ENCODE measurements around the gene CDC14B. TPM values are rescaled to one million over a fixed set of nuclear protein-coding genes. Genes with fewer than 3 reads are reported as not detected.

CDC14B gene
- polyA plus RNA-seq, 1 donor from 2014 or later: 7.0 TPM

DNA sequence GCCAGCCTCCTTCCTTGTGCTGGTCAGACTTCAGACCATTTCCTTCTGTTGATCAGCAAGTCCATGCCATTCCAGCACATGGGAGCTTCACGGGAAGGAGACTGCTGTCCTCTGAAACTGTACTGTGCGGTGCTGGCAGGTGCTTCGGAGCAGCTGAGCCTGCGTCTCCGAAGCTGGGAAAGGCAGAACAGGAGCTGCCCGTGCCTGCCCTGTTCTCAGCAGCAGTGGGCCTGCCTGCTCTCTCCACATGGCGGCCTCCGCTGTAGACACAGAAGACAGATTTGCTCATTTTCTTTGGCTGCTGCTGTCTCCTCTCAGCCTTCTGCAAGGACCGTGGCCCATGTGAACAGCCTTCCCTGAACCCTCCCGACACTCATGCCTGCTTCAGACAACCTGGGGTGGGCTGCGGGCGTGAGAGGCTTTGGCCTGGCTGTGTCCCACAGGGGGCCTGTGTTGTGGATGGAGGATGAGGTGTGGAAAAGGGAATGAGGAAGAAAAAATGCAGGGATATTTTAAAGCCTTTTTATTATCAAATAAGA, 126.6 kb downstream of the CDC14B start:
- Histone ChIP-seq H3F3A (ENCODE audit: insufficient read depth, low read length, poor library complexity, severe bottlenecking) (no peaks in the 10 kb centered on the region), H4K20me1 (ENCODE audit: insufficient read depth) (no peaks in the 10 kb centered on the region), H3K9ac (ENCODE audit: low read length) (no peak overlapping the region), H3K27ac (ENCODE audit: low read length) (no peak overlapping the region), H3K27me3 (ENCODE audit: insufficient read depth, low read depth, low read length) (no peaks in the 10 kb centered on the region), H3K79me2 (replicated peaks; ENCODE audit: insufficient read depth, low read length) (no peaks in the 10 kb centered on the region), H2AFZ (ENCODE audit: low read depth, low read length) (no peak overlapping the region), H3K9me3 (ENCODE audit: low read length) (no peaks in the 10 kb centered on the region), H3K4me2 (ENCODE audit: low read length) (no peak overlapping the region), H3K9me2 (ENCODE audit: insufficient read depth, low read length) (no peaks in the 10 kb centered on the region), H3K36me3 (ENCODE audit: insufficient read depth, low read length) (peaks cover 5% of the 10 kb centered on the region), H3K4me3 (ENCODE audit: low read length) (no peak overlapping the region)
- TF ChIP-seq TAF1 (IDR thresholded peaks at IDR 0.05; ENCODE audit: low read depth) (no peak), RAD21 (conservative IDR thresholded peaks at IDR 0.05) (no peak), EP300 (conservative IDR thresholded peaks at IDR 0.05; ENCODE audit: poor library complexity, severe bottlenecking) (no peak), POLR2AphosphoS5 (IDR thresholded peaks at IDR 0.05) (no peak)
- TF ChIP-seq, protein P1, sequence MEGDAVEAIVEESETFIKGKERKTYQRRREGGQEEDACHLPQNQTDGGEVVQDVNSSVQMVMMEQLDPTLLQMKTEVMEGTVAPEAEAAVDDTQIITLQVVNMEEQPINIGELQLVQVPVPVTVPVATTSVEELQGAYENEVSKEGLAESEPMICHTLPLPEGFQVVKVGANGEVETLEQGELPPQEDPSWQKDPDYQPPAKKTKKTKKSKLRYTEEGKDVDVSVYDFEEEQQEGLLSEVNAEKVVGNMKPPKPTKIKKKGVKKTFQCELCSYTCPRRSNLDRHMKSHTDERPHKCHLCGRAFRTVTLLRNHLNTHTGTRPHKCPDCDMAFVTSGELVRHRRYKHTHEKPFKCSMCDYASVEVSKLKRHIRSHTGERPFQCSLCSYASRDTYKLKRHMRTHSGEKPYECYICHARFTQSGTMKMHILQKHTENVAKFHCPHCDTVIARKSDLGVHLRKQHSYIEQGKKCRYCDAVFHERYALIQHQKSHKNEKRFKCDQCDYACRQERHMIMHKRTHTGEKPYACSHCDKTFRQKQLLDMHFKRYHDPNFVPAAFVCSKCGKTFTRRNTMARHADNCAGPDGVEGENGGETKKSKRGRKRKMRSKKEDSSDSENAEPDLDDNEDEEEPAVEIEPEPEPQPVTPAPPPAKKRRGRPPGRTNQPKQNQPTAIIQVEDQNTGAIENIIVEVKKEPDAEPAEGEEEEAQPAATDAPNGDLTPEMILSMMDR (IDR thresholded peaks at IDR 0.05; ENCODE audit: poor library complexity, severe bottlenecking): no peak

DNA sequence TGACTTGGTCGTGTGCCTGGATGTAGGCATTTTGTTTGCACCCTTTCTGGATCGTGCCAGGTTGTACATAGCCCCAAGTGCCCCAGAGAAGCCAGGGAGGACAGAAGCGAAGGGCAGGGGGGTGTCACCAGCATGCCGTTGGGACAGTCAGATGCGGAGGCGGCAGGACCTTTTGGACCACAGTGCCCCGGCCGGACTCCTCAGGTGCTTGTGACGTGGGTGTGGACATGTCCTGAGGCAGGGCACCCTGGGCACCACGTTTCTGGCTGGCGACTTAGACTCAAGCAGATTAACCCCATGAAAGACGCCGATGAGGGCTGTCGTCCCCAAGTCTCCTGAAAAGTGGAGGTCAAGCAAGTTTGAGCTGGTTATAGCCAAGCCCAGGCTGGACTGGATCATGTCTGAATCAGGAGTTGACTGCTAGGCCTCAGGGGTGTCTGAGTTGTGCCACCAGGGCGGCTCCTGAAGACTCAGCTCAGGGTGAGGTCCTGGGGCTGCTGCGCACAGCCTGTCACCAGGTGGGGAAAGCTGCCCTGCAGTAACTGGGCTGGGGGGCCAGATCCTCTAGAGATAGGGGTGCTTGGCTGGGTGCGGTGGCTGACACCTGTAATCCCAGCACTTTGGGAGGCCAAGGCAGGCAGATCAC, 127.6 kb downstream of the CDC14B start:
- TF ChIP-seq TAF1 (IDR thresholded peaks at IDR 0.05; ENCODE audit: low read depth) (no peak), EP300 (conservative IDR thresholded peaks at IDR 0.05; ENCODE audit: poor library complexity, severe bottlenecking) (no peak), POLR2AphosphoS5 (IDR thresholded peaks at IDR 0.05) (no peak), RAD21 (conservative IDR thresholded peaks at IDR 0.05) (no peak), MXI1 (conservative IDR thresholded peaks at IDR 0.05; ENCODE audit: poor library complexity, severe bottlenecking) (no peak), SMC3 (conservative IDR thresholded peaks at IDR 0.05; ENCODE audit: poor library complexity) (no peak), EZH2 (IDR thresholded peaks at IDR 0.05; ENCODE audit: borderline replicate concordance, insufficient read depth, low read length, poor library complexity, severe bottlenecking) (no peak)
- TF ChIP-seq, protein P1 (IDR thresholded peaks at IDR 0.05; ENCODE audit: poor library complexity, severe bottlenecking): no peak
- TF ChIP-seq, protein P2, sequence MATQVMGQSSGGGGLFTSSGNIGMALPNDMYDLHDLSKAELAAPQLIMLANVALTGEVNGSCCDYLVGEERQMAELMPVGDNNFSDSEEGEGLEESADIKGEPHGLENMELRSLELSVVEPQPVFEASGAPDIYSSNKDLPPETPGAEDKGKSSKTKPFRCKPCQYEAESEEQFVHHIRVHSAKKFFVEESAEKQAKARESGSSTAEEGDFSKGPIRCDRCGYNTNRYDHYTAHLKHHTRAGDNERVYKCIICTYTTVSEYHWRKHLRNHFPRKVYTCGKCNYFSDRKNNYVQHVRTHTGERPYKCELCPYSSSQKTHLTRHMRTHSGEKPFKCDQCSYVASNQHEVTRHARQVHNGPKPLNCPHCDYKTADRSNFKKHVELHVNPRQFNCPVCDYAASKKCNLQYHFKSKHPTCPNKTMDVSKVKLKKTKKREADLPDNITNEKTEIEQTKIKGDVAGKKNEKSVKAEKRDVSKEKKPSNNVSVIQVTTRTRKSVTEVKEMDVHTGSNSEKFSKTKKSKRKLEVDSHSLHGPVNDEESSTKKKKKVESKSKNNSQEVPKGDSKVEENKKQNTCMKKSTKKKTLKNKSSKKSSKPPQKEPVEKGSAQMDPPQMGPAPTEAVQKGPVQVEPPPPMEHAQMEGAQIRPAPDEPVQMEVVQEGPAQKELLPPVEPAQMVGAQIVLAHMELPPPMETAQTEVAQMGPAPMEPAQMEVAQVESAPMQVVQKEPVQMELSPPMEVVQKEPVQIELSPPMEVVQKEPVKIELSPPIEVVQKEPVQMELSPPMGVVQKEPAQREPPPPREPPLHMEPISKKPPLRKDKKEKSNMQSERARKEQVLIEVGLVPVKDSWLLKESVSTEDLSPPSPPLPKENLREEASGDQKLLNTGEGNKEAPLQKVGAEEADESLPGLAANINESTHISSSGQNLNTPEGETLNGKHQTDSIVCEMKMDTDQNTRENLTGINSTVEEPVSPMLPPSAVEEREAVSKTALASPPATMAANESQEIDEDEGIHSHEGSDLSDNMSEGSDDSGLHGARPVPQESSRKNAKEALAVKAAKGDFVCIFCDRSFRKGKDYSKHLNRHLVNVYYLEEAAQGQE (IDR thresholded peaks at IDR 0.05; ENCODE audit: borderline replicate concordance): no peak
- Histone ChIP-seq H3F3A (ENCODE audit: insufficient read depth, low read length, poor library complexity, severe bottlenecking) (no peaks in the 10 kb centered on the region), H3K4me2 (ENCODE audit: low read length) (no peak overlapping the region), H3K4me3 (ENCODE audit: low read length) (no peak overlapping the region), H3K9me3 (ENCODE audit: low read length) (no peaks in the 10 kb centered on the region), H2AFZ (ENCODE audit: low read depth, low read length) (no peak overlapping the region), H3K9me2 (ENCODE audit: insufficient read depth, low read length) (no peaks in the 10 kb centered on the region), H3K36me3 (ENCODE audit: insufficient read depth, low read length) (peaks cover 5% of the 10 kb centered on the region), H3K9ac (ENCODE audit: low read length) (no peak overlapping the region), H3K79me2 (replicated peaks; ENCODE audit: insufficient read depth, low read length) (no peaks in the 10 kb centered on the region), H4K20me1 (ENCODE audit: insufficient read depth) (no peaks in the 10 kb centered on the region), H3K27me3 (ENCODE audit: insufficient read depth, low read depth, low read length) (no peaks in the 10 kb centered on the region), H3K27ac (ENCODE audit: low read length) (no peak overlapping the region)

All from neural cell (in vitro differentiated cells).